ENCODE measurements around the gene IFNG-AS1. TPM values are rescaled to one million over a fixed set of nuclear protein-coding genes. Genes with fewer than 3 reads are reported as not detected.

IFNG-AS1 gene
- polyA plus RNA-seq, 3 donors from 2014 or later = 1.7 to 5.8 (median 2.2) TPM

GRCh38 chr12:68031881-68032739 lies 42.9 kb downstream of the IFNG-AS1 start:
- Mint-ChIP-seq H3K27me3 (ENCODE audit: low read depth in 3 of 3) (peaks cover 0 to 10% (median 0%) of the 10 kb centered on the region in 3 donors), H3K36me3 (peaks cover 0 to 4% (median 0%) of the 10 kb centered on the region in 3 donors), H3K4me1 (peaks cover 25 to 31% of the 10 kb centered on the region in 2 donors), H3K9me3 (no peaks in the 10 kb centered on the region), H3K4me3 (peak overlapping the region in 3 of 5 donors; percentile 17 to 37 (median 30)), H3K27ac (peak overlapping the region in 3 of 6 donors; percentile 51 to 84 (median 51))
- DNase-seq = no peak

DNA sequence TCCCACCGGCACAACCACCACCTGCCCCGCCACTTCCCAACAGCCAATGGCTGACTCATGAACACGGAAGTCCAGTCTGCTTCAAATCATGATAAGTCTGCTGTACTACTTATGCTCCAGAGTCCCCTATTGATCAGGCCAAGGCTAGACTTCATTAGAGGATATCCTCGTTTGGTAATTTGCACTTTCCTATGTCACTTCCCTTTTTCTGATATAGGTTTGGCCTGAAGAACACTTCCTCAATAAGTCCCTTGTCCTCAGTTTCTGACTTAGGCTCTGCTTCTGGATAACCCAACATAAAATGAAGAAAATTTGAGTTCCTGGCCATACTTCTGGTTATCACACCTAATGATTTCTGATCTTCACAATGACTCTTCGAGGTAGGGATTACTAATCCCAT lies 45.3 kb downstream of the IFNG-AS1 start:
- Mint-ChIP-seq H3K9me3 (no peaks in the 10 kb centered on the region), H3K4me3 (no peak overlapping the region), H3K27me3 (ENCODE audit: low read depth in 3 of 3) (peaks cover 0 to 10% (median 0%) of the 10 kb centered on the region in 3 donors), H3K36me3 (no peaks in the 10 kb centered on the region), H3K27ac (no peak overlapping the region), H3K4me1 (peaks cover 29 to 38% of the 10 kb centered on the region in 2 donors)
- no peak for DNase-seq

DNA sequence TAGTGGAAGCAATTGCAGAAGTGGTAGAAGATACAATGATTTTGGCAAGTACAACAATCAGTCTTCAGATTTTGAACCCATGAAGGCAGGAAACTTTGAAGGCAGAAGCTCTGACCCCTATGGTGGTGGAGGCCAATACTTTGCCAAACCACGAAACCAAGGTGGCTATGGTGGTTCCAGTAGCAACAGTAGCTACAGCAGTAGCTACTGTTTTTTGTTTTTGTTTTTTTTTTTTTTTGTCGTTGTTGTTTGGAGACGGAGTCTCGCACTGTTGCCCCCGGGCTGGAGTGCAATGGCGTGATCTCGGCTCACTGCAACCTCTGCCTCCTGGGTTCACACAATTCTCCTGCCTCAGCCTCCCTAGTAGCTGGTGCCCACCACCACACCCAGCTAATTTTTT lies 47.4 kb downstream of the IFNG-AS1 start:
- peak; percentile 53 to 69 (median 65) for DNase-seq
- H3K4me3 Mint-ChIP-seq = peak overlapping the region; percentile 19 to 47 (median 31)
- peaks cover 0 to 9% (median 0%) of the 10 kb centered on the region in 3 donors for H3K27me3 Mint-ChIP-seq (ENCODE audit: low read depth in 3 of 3)
- H3K9me3 Mint-ChIP-seq = no peaks in the 10 kb centered on the region
- H3K36me3 Mint-ChIP-seq = no peaks in the 10 kb centered on the region
- peaks cover 32 to 47% of the 10 kb centered on the region in 2 donors for H3K4me1 Mint-ChIP-seq
- H3K27ac Mint-ChIP-seq = peak overlapping the region in 4 of 6 donors; percentile 14 to 68 (median 38)

DNA sequence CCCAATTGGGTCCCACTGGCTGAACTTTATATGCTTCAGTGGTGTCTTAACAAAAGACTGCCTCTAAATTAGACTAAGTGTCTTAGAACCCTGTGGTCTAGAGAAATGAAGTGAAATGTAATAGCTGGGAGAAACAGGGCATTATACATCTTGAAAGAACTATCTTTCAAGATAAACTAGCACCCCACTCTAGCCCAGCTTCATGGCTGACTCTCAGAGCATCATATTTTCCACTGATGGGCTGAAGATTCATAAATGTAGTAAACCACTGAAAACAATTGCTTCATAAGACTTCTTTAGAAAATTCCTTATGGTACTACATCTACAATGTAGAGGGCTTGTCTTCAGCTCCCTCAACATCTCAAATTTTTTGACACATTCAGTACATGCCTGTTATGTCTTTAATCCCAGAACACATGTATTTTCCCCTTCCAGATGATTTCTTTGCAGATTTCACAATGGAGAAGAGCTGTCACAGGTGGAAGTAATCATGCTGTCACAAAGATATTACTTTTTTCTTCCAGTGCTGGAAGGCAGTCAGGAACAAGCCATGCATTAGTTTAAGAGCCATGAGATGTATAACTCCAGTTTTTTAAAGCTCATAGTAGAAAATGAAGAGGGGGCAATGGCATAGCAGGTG lies 48.5 kb downstream of the IFNG-AS1 start:
- peak overlapping the region in 1 of 5 donors; percentile 47 for H3K4me3 Mint-ChIP-seq
- H3K9me3 Mint-ChIP-seq = no peaks in the 10 kb centered on the region
- no peak for DNase-seq
- peaks cover 28 to 45% of the 10 kb centered on the region in 2 donors for H3K4me1 Mint-ChIP-seq
- no peaks in the 10 kb centered on the region for H3K36me3 Mint-ChIP-seq
- peaks cover 0 to 8% (median 0%) of the 10 kb centered on the region in 3 donors for H3K27me3 Mint-ChIP-seq (ENCODE audit: low read depth in 3 of 3)
- H3K27ac Mint-ChIP-seq = peak overlapping the region in 3 of 6 donors; percentile 14 to 70 (median 34)

- Mint-ChIP-seq H3K4me1 (peaks cover 28 to 44% of the 10 kb centered on the region in 2 donors), H3K4me3 (no peak overlapping the region), H3K27ac (no peak overlapping the region)
These were observed 49.4 kb downstream of the IFNG-AS1 start for GRCh38 chr12:68038650-68039049.

GRCh38 chr12:68040450-68041075 lies 51.3 kb downstream of the IFNG-AS1 start:
- H3K27ac Mint-ChIP-seq = peak overlapping the region in 4 of 6 donors; percentile 4 to 15 (median 8)
- DNase-seq = peak; percentile 67 to 76 (median 70)
- no peaks in the 10 kb centered on the region for H3K36me3 Mint-ChIP-seq
- peaks cover 28 to 43% of the 10 kb centered on the region in 2 donors for H3K4me1 Mint-ChIP-seq
- peak overlapping the region in 2 of 5 donors; percentile 42 to 46 for H3K4me3 Mint-ChIP-seq
- H3K9me3 Mint-ChIP-seq = no peaks in the 10 kb centered on the region
- peaks cover 0 to 4% (median 0%) of the 10 kb centered on the region in 3 donors for H3K27me3 Mint-ChIP-seq (ENCODE audit: low read depth in 3 of 3)

More at GRCh38 chr12:68038650-68039049, 49.4 kb downstream of the IFNG-AS1 start:
- Mint-ChIP-seq H3K27me3 (ENCODE audit: low read depth in 3 of 3) (peaks cover 0 to 8% (median 0%) of the 10 kb centered on the region in 3 donors), H3K36me3 (no peaks in the 10 kb centered on the region), H3K9me3 (no peaks in the 10 kb centered on the region)
- DNase-seq = no peak

GRCh38 chr12:68042212-68042699 lies 53.0 kb downstream of the IFNG-AS1 start:
- H3K4me1 Mint-ChIP-seq = peaks cover 12 to 26% of the 10 kb centered on the region in 2 donors
- peaks cover 0 to 4% (median 0%) of the 10 kb centered on the region in 3 donors for H3K36me3 Mint-ChIP-seq

DNA sequence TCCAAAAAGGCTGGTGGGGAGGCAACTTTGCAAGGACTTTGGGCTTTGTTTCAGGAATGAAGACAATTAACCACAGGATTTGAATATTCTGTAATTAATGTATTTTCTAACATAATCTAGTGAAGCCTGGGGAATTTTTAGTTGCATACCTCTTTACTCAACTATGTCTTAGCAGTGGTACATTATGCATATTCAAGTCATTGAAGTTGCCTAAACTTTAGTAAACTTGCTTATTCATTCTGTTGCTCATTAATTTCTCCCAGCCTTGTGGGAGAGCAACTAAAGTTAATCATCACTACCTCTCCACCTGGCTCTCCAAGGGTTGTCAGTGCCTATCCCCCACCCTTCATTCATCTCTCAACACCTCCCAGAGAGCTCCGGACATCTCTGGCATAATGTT lies 54.2 kb downstream of the IFNG-AS1 start:
- Mint-ChIP-seq H3K27me3 (ENCODE audit: low read depth in 3 of 3) (peaks cover 0 to 3% (median 1%) of the 10 kb centered on the region in 3 donors), H3K4me3 (no peak overlapping the region), H3K36me3 (peaks cover 0 to 4% (median 0%) of the 10 kb centered on the region in 3 donors), H3K4me1 (peaks cover 9 to 22% of the 10 kb centered on the region in 2 donors), H3K9me3 (no peaks in the 10 kb centered on the region), H3K27ac (no peak overlapping the region)
- DNase-seq = no peak

More at GRCh38 chr12:68042212-68042699, 53.0 kb downstream of the IFNG-AS1 start:
- H3K27me3 Mint-ChIP-seq (ENCODE audit: low read depth in 3 of 3) = peaks cover 0 to 3% (median 1%) of the 10 kb centered on the region in 3 donors
- H3K27ac Mint-ChIP-seq = peak overlapping the region in 3 of 6 donors; percentile 36 to 68 (median 53)
- no peaks in the 10 kb centered on the region for H3K9me3 Mint-ChIP-seq
- no peak overlapping the region for H3K4me3 Mint-ChIP-seq
- DNase-seq = no peak

- no peaks in the 10 kb centered on the region for H3K4me1 Mint-ChIP-seq
- no peaks in the 10 kb centered on the region for H3K9me3 Mint-ChIP-seq
- DNase-seq = no peak
- H3K27ac Mint-ChIP-seq = no peak overlapping the region
- H3K36me3 Mint-ChIP-seq = peaks cover 0 to 4% (median 0%) of the 10 kb centered on the region in 3 donors
- no peak overlapping the region for H3K4me3 Mint-ChIP-seq
- H3K27me3 Mint-ChIP-seq (ENCODE audit: low read depth in 3 of 3) = peaks cover 2 to 4% (median 3%) of the 10 kb centered on the region in 3 donors
These were observed 59.5 kb downstream of the IFNG-AS1 start for GRCh38 chr12:68048648-68049297.

- DNase-seq = no peak
- Mint-ChIP-seq H3K4me1 (peaks cover 7 to 11% of the 10 kb centered on the region in 2 donors), H3K4me3 (no peak overlapping the region), H3K27me3 (ENCODE audit: low read depth in 3 of 3) (peaks cover 0 to 2% (median 0%) of the 10 kb centered on the region in 3 donors), H3K9me3 (peaks cover 0 to 19% (median 2%) of the 10 kb centered on the region in 6 donors), H3K36me3 (peaks cover 0 to 12% (median 0%) of the 10 kb centered on the region in 3 donors), H3K27ac (no peak overlapping the region)
These were observed 67.1 kb downstream of the IFNG-AS1 start for GRCh38 chr12:68056300-68056699.

DNA sequence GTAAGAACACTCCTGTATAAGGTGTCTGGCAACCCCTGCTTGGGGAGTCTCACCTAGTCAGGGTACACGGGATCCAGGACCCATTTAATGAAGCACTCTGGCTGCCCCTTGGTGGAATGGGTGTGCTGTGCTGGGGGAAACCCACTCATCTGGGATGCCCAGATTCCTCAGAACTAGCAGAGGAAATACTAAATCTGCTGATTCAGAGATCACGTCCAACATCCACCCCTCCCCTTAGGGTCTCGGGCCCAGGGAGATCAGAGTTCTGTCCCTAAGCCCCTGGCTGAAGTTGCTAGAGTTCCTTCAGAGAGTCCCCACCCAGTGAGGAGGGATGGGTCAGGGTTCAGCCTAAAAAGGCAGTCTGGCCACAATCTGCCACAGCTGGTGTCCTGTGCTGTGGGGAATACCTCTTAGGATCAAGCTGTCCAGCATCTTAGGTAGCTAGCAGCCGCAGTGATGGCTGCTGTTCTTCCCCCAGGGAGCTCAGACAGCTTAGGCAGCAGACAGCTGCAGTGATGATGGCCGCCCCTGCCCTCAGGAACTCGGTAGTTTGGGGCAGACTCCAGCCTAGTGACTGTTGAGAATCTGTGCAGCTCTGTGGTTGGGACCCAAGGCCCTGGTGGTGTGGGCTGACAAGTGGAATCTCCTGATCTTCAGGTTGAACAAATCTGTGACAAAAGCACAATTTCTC lies 74.8 kb downstream of the IFNG-AS1 start:
- H3K27me3 Mint-ChIP-seq (ENCODE audit: low read depth in 3 of 3) = peaks cover 0 to 6% (median 2%) of the 10 kb centered on the region in 3 donors
- peaks cover 15 to 29% of the 10 kb centered on the region in 2 donors for H3K4me1 Mint-ChIP-seq

DNA sequence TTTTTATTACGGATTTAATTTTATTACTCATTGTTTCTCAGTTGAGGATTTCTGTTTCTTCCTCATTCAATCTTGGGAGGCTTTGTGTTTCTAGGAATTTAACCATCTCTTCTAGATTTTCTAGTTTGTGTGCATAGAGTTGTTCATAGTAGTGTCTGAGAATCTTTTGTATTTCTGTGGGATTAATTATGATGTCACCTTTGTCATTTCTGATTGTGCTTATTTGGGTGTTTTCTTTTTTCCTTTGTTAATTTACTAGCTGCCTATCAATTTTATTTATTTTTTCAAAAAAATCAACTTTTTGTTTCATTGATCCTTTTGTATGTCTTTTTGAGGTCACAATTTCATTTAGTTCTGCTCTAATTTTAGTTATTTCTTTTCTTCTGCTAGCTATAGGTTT lies 75.9 kb downstream of the IFNG-AS1 start:
- peaks cover 23 to 40% of the 10 kb centered on the region in 2 donors for H3K4me1 Mint-ChIP-seq
- DNase-seq = no peak
- H3K4me3 Mint-ChIP-seq = no peak overlapping the region
- H3K9me3 Mint-ChIP-seq = peaks cover 5 to 24% (median 16%) of the 10 kb centered on the region in 6 donors
- H3K27ac Mint-ChIP-seq = no peak overlapping the region
- peaks cover 0 to 6% (median 2%) of the 10 kb centered on the region in 3 donors for H3K27me3 Mint-ChIP-seq (ENCODE audit: low read depth in 3 of 3)
- peaks cover 14 to 35% (median 15%) of the 10 kb centered on the region in 3 donors for H3K36me3 Mint-ChIP-seq

More for the DNA sequence above, 74.8 kb downstream of the IFNG-AS1 start:
- Mint-ChIP-seq H3K36me3 (peaks cover 14 to 35% (median 15%) of the 10 kb centered on the region in 3 donors), H3K27ac (no peak overlapping the region), H3K9me3 (peaks cover 6 to 29% (median 19%) of the 10 kb centered on the region in 6 donors), H3K4me3 (no peak overlapping the region)
- no peak for DNase-seq

All from immature natural killer cell (primary cell).